Type B pancreatic cell (in vitro differentiated cells): ENCODE measurements around the gene CLEC1B. TPM values are rescaled to one million over a fixed set of nuclear protein-coding genes. Genes with fewer than 3 reads are reported as not detected.
"Not testable (repeated sequence)": the region's sequence is repeated elsewhere in the genome, so short reads cannot be mapped to it uniquely, and the experiment has no call there.

Experiments
- DNase-seq: peaks from one replicate; pipeline ENCODE4 v3.0.0; 2021; ENCODE audit warnings: mixed read lengths; ENCODE audit not compliant: unreplicated experiment; ENCODE audit errors: extremely low spot score
- H3K27ac Mint-ChIP-seq: 2 replicates; pipeline ENCODE4 v1.8.0; 2021; ENCODE audit warnings: mild to moderate bottlenecking, mixed read lengths
- H3K27me3 Mint-ChIP-seq: 2 replicates; pipeline ENCODE4 v1.8.0; 2021; ENCODE audit warnings: mixed read lengths
- H3K36me3 Mint-ChIP-seq: 2 replicates; pipeline ENCODE4 v1.8.0; 2021; ENCODE audit warnings: mixed read lengths
- H3K4me1 Mint-ChIP-seq: one replicate; pipeline ENCODE4 v1.8.0; 2021; ENCODE audit warnings: mixed read lengths; ENCODE audit not compliant: unreplicated experiment
- H3K4me3 Mint-ChIP-seq: 2 replicates; pipeline ENCODE4 v1.8.0; 2021; ENCODE audit warnings: mild to moderate bottlenecking, mixed read lengths
- H3K9me3 Mint-ChIP-seq: 2 replicates; pipeline ENCODE4 v1.8.0; 2021; ENCODE audit warnings: mixed read lengths
- CTCF ChIP-seq: fragments of 200-600 bp; sonication (generic); conservative IDR thresholded peaks from 2 replicates; pipeline ENCODE4 v1.5.0; 2021; ENCODE audit warnings: antibody characterized with exemption, mild to moderate bottlenecking
- total RNA-seq: library from RNA; stranded (reverse); gene quantifications from 2 replicates; pipeline ENCODE4 v1.2.1, GENCODE V29; 2021; ENCODE audit warnings: low replicate concordance

Gene CLEC1B
- total RNA-seq, 1 donor from 2014 or later, result not detected

- H3K27ac Mint-ChIP-seq, result no peak overlapping the region
- H3K9me3 Mint-ChIP-seq, result no peaks in the 10 kb centered on the region
- H3K36me3 Mint-ChIP-seq, result no peaks in the 10 kb centered on the region
Measured at GRCh38 chr12:10031321-10031720, 32.4 kb upstream of the CLEC1B start.

GRCh38 chr12:10030446-10030845 is 31.5 kb upstream of the CLEC1B start, which contains the start of gene CLEC9A:
CLEC9A (plus strand) TSS chr12:10030682; CDS start chr12:10052688, 22,006 bp downstream.
- H3K27ac Mint-ChIP-seq, result no peak within 1 kb of the TSS
- no peak for DNase-seq
- no peak within 1 kb of the TSS for H3K4me3 Mint-ChIP-seq
- H3K9me3 Mint-ChIP-seq, result no peaks in the 10 kb centered on the region
- H3K4me1 Mint-ChIP-seq, result no peaks in the 10 kb centered on the region
- no peak for TF ChIP-seq CTCF
- H3K27me3 Mint-ChIP-seq, result peaks cover 8% of the 10 kb centered on the region
- no peaks in the 10 kb centered on the region for H3K36me3 Mint-ChIP-seq

More at GRCh38 chr12:10031321-10031720, 32.4 kb upstream of the CLEC1B start:
- TF ChIP-seq CTCF, result no peak
- DNase-seq, result no peak
- Mint-ChIP-seq H3K4me1 (no peaks in the 10 kb centered on the region), H3K4me3 (no peak overlapping the region), H3K27me3 (peaks cover 8% of the 10 kb centered on the region)

GRCh38 chr12:10027721-10028120 is 28.8 kb upstream of the CLEC1B start:
- TF ChIP-seq CTCF, result no peak
- H3K4me1 Mint-ChIP-seq, result no peaks in the 10 kb centered on the region

GRCh38 chr12:10027311-10027710 is 28.4 kb upstream of the CLEC1B start:
- H3K9me3 Mint-ChIP-seq, result no peaks in the 10 kb centered on the region
- H3K27ac Mint-ChIP-seq, result no peak overlapping the region
- TF ChIP-seq CTCF, result no peak
- no peak overlapping the region for H3K4me3 Mint-ChIP-seq
- DNase-seq, result no peak
- H3K27me3 Mint-ChIP-seq, result peaks cover 8% of the 10 kb centered on the region
- H3K4me1 Mint-ChIP-seq, result no peaks in the 10 kb centered on the region
- H3K36me3 Mint-ChIP-seq, result no peaks in the 10 kb centered on the region

More at GRCh38 chr12:10027721-10028120, 28.8 kb upstream of the CLEC1B start:
- Mint-ChIP-seq H3K27ac (no peak overlapping the region), H3K4me3 (no peak overlapping the region), H3K27me3 (peaks cover 8% of the 10 kb centered on the region), H3K9me3 (no peaks in the 10 kb centered on the region), H3K36me3 (no peaks in the 10 kb centered on the region)
- DNase-seq, result no peak

- H3K4me3 Mint-ChIP-seq, H3K27me3 Mint-ChIP-seq, H3K4me1 Mint-ChIP-seq, DNase-seq, H3K9me3 Mint-ChIP-seq, H3K36me3 Mint-ChIP-seq, H3K27ac Mint-ChIP-seq: not testable (repeated sequence)
Measured at GRCh38 chr12:10026666-10027065, 27.7 kb upstream of the CLEC1B start.

- Mint-ChIP-seq H3K4me3 (no peak overlapping the region), H3K4me1 (no peaks in the 10 kb centered on the region), H3K9me3 (no peaks in the 10 kb centered on the region), H3K27me3 (peaks cover 8% of the 10 kb centered on the region), H3K27ac (no peak overlapping the region), H3K36me3 (no peaks in the 10 kb centered on the region)
- TF ChIP-seq CTCF, result no peak
- no peak for DNase-seq
Measured at GRCh38 chr12:10025236-10025635, 26.3 kb upstream of the CLEC1B start.
